Neural progenitor cell (in vitro differentiated cells): ENCODE results near the gene MTHFD2L. TPM values are rescaled to one million over a fixed set of nuclear protein-coding genes. Genes with fewer than 3 reads are reported as not detected.

Experiments
- DNase-seq: peaks from one replicate; pipeline ENCODE4 v3.0.0-alpha.2; 2016; ENCODE audit warnings: low spot score
- H2AFZ ChIP-seq: fragments of 200-600 bp; sonication (generic); replicated peaks from 2 replicates; pipeline ENCODE4 v1.6.1; 2016; ENCODE audit warnings: antibody characterized with exemption
- H3F3A ChIP-seq: fragments of 200-600 bp; sonication (generic); 2 replicates; pipeline ENCODE4 v1.6.1; 2016; ENCODE audit warnings: antibody characterized with exemption, low read depth
- H3K27ac ChIP-seq: fragments of 200-600 bp; sonication (generic); 2 replicates; pipeline ENCODE4 v1.5.1; 2016; ENCODE audit warnings: mild to moderate bottlenecking
- H3K27me3 ChIP-seq: fragments of 200-600 bp; sonication (generic); 2 replicates; pipeline ENCODE4 v1.6.1; 2016; ENCODE audit warnings: mild to moderate bottlenecking, moderate library complexity
- H3K36me3 ChIP-seq: fragments of 200-600 bp; sonication (generic); 2 replicates; pipeline ENCODE4 v1.5.1; 2016
- H3K4me1 ChIP-seq: fragments of 200-600 bp; sonication (generic); 2 replicates; pipeline ENCODE4 v1.6.1; 2016; ENCODE audit warnings: mixed run types
- H3K4me2 ChIP-seq: fragments of 200-600 bp; sonication (generic); 2 replicates; pipeline ENCODE4 v1.6.1; 2016
- H3K4me3 ChIP-seq: fragments of 200-600 bp; sonication (generic); 2 replicates; pipeline ENCODE4 v1.5.1; 2016
- H3K79me2 ChIP-seq: fragments of 200-600 bp; sonication (generic); 2 replicates; pipeline ENCODE4 v1.6.1; 2016; ENCODE audit warnings: low read depth
- H3K9ac ChIP-seq: fragments of 200-600 bp; sonication (generic); 2 replicates; pipeline ENCODE4 v1.6.1; 2016
- H3K9me3 ChIP-seq: fragments of 200-600 bp; sonication (generic); 2 replicates; pipeline ENCODE4 v1.5.1; 2016; ENCODE audit warnings: low read depth
- H4K20me1 ChIP-seq: fragments of 200-600 bp; sonication (generic); 2 replicates; pipeline ENCODE4 v1.6.1; 2016; ENCODE audit warnings: low read depth
- H3K27ac Mint-ChIP-seq: 3 replicates; pipeline ENCODE4 v1.8.0; 2021; ENCODE audit warnings: mixed read lengths
- H3K27me3 Mint-ChIP-seq: 2 replicates; pipeline ENCODE4 v1.8.0; 2022; ENCODE audit warnings: low read depth, mild to moderate bottlenecking, inconsistent platforms, moderate library complexity, mixed read lengths; ENCODE audit not compliant: insufficient read depth
- H3K36me3 Mint-ChIP-seq: 3 replicates; pipeline ENCODE4 v1.8.0; 2021; ENCODE audit warnings: mixed read lengths
- H3K4me1 Mint-ChIP-seq: 3 replicates; pipeline ENCODE4 v1.8.0; 2021; ENCODE audit warnings: mixed read lengths
- H3K4me3 Mint-ChIP-seq: 3 replicates; pipeline ENCODE4 v1.8.0; 2021; ENCODE audit warnings: mild to moderate bottlenecking, moderate library complexity, mixed read lengths
- H3K9me3 Mint-ChIP-seq: 3 replicates; pipeline ENCODE4 v1.8.0; 2020; ENCODE audit warnings: mixed read lengths
- CTCF ChIP-seq: fragments of 200-600 bp; sonication (generic); IDR thresholded peaks from 2 replicates; pipeline ENCODE4 v1.5.1; 2017; ENCODE audit warnings: antibody characterized with exemption, mild to moderate bottlenecking
- EZH2 ChIP-seq: fragments of 200-600 bp; sonication (generic); IDR thresholded peaks from 2 replicates; pipeline ENCODE4 v1.6.1; 2017; ENCODE audit warnings: antibody characterized with exemption, mild to moderate bottlenecking, moderate library complexity
- EZH2phosphoT487 ChIP-seq: fragments of 200-600 bp; sonication (generic); IDR thresholded peaks from 2 replicates; pipeline ENCODE4 v1.6.1; 2017; ENCODE audit warnings: antibody characterized with exemption
- total RNA-seq: library from RNA; depleted of rRNA; stranded (reverse); fragments of >200 nt; gene quantifications from 2 replicates; pipeline ENCODE4 v1.2.3, GENCODE V29; 2015; ENCODE audit warnings: low replicate concordance

The MTHFD2L gene
- total RNA-seq, 1 donor from 2014 or later = 22.1 TPM

GRCh38 chr4:74111990-74112389 is 45.9 kb upstream of the MTHFD2L start:
- H3K79me2 ChIP-seq = no peaks in the 10 kb centered on the region
- no peaks in the 10 kb centered on the region for H3F3A ChIP-seq
- H3K27ac ChIP-seq = no peak overlapping the region
- DNase-seq = peak; percentile 15
- Mint-ChIP-seq H3K27me3 (no peaks in the 10 kb centered on the region), H3K9me3 (peaks cover 2% of the 10 kb centered on the region), H3K4me1 (peaks cover 34% of the 10 kb centered on the region), H3K4me3 (no peak overlapping the region), H3K36me3 (no peaks in the 10 kb centered on the region), H3K27ac (no peak overlapping the region)
- no peak overlapping the region for H3K4me3 ChIP-seq
- no peaks in the 10 kb centered on the region for H3K4me1 ChIP-seq
- no peaks in the 10 kb centered on the region for H3K36me3 ChIP-seq
- no peak overlapping the region for H3K9ac ChIP-seq
- no peak overlapping the region for H3K4me2 ChIP-seq
- TF ChIP-seq EZH2phosphoT487 = no peak
- no peak for TF ChIP-seq EZH2
- no peak for TF ChIP-seq CTCF
- H4K20me1 ChIP-seq = no peaks in the 10 kb centered on the region
- H2AFZ ChIP-seq = peak overlapping the region; percentile 65
- no peaks in the 10 kb centered on the region for H3K9me3 ChIP-seq
- H3K27me3 ChIP-seq = no peaks in the 10 kb centered on the region

GRCh38 chr4:74112399-74113105 is 45.4 kb upstream of the MTHFD2L start:
- Histone ChIP-seq H4K20me1 (no peaks in the 10 kb centered on the region), H3K79me2 (no peaks in the 10 kb centered on the region), H3K9me3 (no peaks in the 10 kb centered on the region), H3K27me3 (no peaks in the 10 kb centered on the region), H3K4me3 (no peak overlapping the region), H2AFZ (peak overlapping the region; percentile 65), H3F3A (no peaks in the 10 kb centered on the region), H3K4me1 (no peaks in the 10 kb centered on the region), H3K36me3 (no peaks in the 10 kb centered on the region), H3K9ac (no peak overlapping the region), H3K4me2 (no peak overlapping the region), H3K27ac (no peak overlapping the region)
- Mint-ChIP-seq H3K27me3 (no peaks in the 10 kb centered on the region), H3K9me3 (peaks cover 2% of the 10 kb centered on the region), H3K4me1 (peaks cover 40% of the 10 kb centered on the region), H3K36me3 (no peaks in the 10 kb centered on the region), H3K27ac (no peak overlapping the region), H3K4me3 (no peak overlapping the region)
- no peak for TF ChIP-seq EZH2
- TF ChIP-seq EZH2phosphoT487 = no peak
- no peak for TF ChIP-seq CTCF
- DNase-seq = no peak

- H3K4me3 ChIP-seq = no peak overlapping the region
- Mint-ChIP-seq H3K27ac (no peak overlapping the region), H3K9me3 (peaks cover 8% of the 10 kb centered on the region), H3K36me3 (no peaks in the 10 kb centered on the region), H3K27me3 (peaks cover 2% of the 10 kb centered on the region), H3K4me3 (no peak overlapping the region), H3K4me1 (peaks cover 40% of the 10 kb centered on the region)
- H3K9ac ChIP-seq = no peak overlapping the region
- H3K27me3 ChIP-seq = no peaks in the 10 kb centered on the region
- no peaks in the 10 kb centered on the region for H3K9me3 ChIP-seq
- no peaks in the 10 kb centered on the region for H3K4me1 ChIP-seq
- TF ChIP-seq CTCF = no peak
- no peak for TF ChIP-seq EZH2
- TF ChIP-seq EZH2phosphoT487 = no peak
- no peak overlapping the region for H3K4me2 ChIP-seq
- no peaks in the 10 kb centered on the region for H4K20me1 ChIP-seq
- H3K79me2 ChIP-seq = no peaks in the 10 kb centered on the region
- H2AFZ ChIP-seq = no peak overlapping the region
- H3K36me3 ChIP-seq = no peaks in the 10 kb centered on the region
- H3F3A ChIP-seq = no peaks in the 10 kb centered on the region
- no peak for DNase-seq
- H3K27ac ChIP-seq = no peak overlapping the region
These were observed 43.7 kb upstream of the MTHFD2L start for GRCh38 chr4:74114234-74114633.
